ENCODE measurements around the gene YLPM1. TPM values are rescaled to one million over a fixed set of nuclear protein-coding genes. Genes with fewer than 3 reads are reported as not detected.

Gene YLPM1
- total and polyA plus RNA-seq, 10 of the 15 experiments (the other 5 are each of a cell fraction or from before 2014, with no cell fraction given): 11.1 to 48.2 (median 18.0) TPM

GRCh38 chr14:74855945-74856344 lies 92.8 kb downstream of the YLPM1 start:
- 87% methylated on average over 4 of the region's 4 CpGs for WGBS (ENCODE audit: insufficient coverage, insufficient replicate concordance, low lambda C conversion rate, missing lambda C conversion rate)
- Histone ChIP-seq H3K27me3 (replicated peaks in 1 of 2; ENCODE audit: control insufficient read depth in 2 of 2, insufficient read depth in 2 of 2, low read length in 1 of 2) (no peaks in the 10 kb centered on the region), H3K79me2 (ENCODE audit: control insufficient read depth, insufficient read depth, low read length) (no peaks in the 10 kb centered on the region), H3K4me2 (ENCODE audit: control insufficient read depth, insufficient read depth) (no peak overlapping the region), H3K27ac (ENCODE audit: control insufficient read depth, insufficient read depth) (no peak overlapping the region), H2AFZ (ENCODE audit: control insufficient read depth, low read depth, low read length) (no peak overlapping the region), H3K4me3 (no peak overlapping the region), H3K9ac (ENCODE audit: control insufficient read depth, insufficient read depth, low read length) (no peak overlapping the region), H3K9me3 (replicated peaks; ENCODE audit: control insufficient read depth, insufficient read depth, low read length) (no peaks in the 10 kb centered on the region), H4K20me1 (ENCODE audit: control insufficient read depth, insufficient read depth) (no peaks in the 10 kb centered on the region), H3K36me3 (ENCODE audit: control insufficient read depth in 2 of 2, insufficient read depth in 2 of 2, low read length in 1 of 2) (no peaks in the 10 kb centered on the region), H3K4me1 (ENCODE audit: control insufficient read depth, insufficient read depth, low read length) (no peaks in the 10 kb centered on the region)
- no peak for DNase-seq (ENCODE audit: low read depth, low spot score)
- intact Hi-C loops (cut with micrococcal nuclease; ENCODE audit: unreplicated experiment): no loop called here
- no TSS peak for BruUV-seq (replicated peaks)
- RAD21 ChIA-PET (ENCODE audit: unreplicated experiment): interaction anchor here (0.9 to 1.3 kb wide), 2 partner anchors 50 to 84 kb away, joined by 3 read pairs; no protein-coding TSS in a partner anchor
- TF ChIP-seq MTA2 (IDR thresholded peaks at IDR 0.05; ENCODE audit: low read depth): no peak
- no peak for TF ChIP-seq ZBTB40 (IDR thresholded peaks at IDR 0.05; ENCODE audit: borderline replicate concordance)
- TF ChIP-seq SMAD1 (IDR thresholded peaks at IDR 0.05; ENCODE audit: low read depth, partially characterized antibody): no peak
- no peak for TF ChIP-seq CBFB (IDR thresholded peaks at IDR 0.05; ENCODE audit: low read depth)
- ATAC-seq: no peak
- FAIRE-seq: no peak
- SMC1A ChIA-PET (ENCODE audit: uncharacterized antibody, unreplicated experiment): interaction anchor here (1.1 to 11.1 kb wide), 3 partner anchors 10 to 48 kb away, joined by 3 to 165 read pairs (median 3); no protein-coding TSS in a partner anchor
- POLR2A ChIA-PET: interaction anchor here (0.5 to 1.0 kb wide), 2 partner anchors 9 to 34 kb away, joined by 3 to 5 read pairs; no protein-coding TSS in a partner anchor
- CTCF ChIA-PET: interaction anchor here (0.5 to 13.8 kb wide), 7 partner anchors 18 to 1225 kb away, joined by 3 to 552 read pairs (median 106); partner anchors contain the start of genes DLST and PROX2
- in situ Hi-C loops (cut with MboI): no loop called here
